ENCODE data around the gene RGS6.

Gene RGS6

DNA sequence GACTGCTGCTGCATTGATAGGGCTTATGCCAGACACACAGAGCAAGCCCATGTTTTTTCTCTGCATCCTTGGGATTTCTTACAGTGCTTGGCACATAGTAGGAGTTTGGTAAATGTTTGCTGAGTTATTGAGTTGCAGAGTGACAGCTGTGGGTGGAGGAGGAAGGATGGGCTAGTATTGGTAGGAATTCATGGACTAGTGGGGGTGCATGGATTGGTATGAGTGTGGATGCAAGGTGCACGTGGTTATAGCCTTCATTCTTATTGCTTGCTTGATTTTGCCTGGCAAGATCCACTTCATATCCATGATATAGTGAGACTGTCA is 11.4 kb downstream of the RGS6 start:
- DNase-seq = no peak

DNA sequence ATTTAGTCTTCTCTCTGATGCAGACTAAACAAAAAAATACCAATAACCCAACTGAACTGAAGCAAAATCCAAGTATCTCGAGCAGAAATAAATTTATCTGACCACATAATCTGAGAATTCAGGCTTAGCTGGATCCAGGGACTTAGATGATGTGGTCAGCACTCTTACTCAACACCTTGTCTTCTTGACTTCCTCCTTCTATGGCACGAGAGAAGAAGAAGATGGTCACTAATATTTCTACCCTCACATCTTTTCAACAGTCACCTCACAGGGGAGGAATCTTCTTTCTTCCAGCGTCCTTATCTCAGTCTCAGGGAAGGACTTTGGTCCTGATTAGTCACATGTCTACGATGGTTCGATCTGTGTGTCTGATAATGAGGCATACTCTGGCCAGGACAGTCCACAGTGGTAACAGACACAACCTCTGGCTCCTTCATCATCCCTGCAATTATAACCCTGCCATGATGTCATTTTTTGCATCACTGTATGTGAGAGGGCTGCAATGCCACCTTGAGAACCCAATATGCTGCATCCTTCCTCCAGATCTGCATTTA is 15.8 kb downstream of the RGS6 start:
- no peak for DNase-seq

DNA sequence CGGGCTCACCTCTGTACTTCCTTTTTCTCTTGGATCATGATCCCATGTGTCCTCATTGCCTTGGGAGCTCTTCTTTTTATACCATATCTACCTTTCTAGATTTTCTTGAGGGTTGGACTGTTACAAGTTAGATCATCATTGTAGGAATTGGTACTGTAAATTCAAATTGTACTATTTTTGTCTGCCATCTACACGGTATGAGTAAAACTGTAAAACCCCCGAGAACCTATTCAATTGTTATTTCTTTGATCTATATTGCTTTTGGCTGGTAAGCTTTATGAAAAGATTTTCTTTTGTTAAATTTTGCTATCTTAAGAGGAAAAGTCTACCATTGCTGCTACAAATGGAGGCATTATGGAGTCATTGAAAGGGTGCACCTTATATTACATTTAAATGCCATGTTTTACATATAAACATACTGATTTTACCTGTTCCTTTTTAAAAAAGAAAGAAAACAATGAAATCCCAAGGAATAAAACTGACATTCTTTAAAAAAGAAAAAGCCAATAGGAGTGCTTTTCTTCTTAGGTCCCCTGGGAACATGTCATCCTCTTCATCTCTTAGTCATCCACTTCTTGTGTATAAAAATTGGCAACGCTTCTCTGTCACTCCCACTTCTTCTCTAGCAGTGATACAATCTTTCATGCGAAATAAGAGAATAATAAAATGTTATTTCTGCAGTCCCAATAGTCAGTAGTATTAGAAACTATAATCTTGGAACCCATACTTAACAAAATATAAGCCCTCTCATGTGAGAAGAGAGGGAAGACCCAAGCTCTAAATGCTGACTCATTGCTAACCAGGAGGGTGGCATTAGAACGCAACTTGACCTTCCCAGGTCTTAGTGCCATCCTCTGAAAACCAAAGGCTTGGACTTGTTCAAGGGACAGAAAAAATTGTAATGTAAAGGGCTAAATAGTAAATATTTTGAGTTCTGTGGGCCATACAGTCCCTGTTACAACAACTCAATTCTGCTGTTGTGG is 20.4 kb downstream of the RGS6 start:
- DNase-seq = peak in 1 of 51 donors; percentile 32

DNA sequence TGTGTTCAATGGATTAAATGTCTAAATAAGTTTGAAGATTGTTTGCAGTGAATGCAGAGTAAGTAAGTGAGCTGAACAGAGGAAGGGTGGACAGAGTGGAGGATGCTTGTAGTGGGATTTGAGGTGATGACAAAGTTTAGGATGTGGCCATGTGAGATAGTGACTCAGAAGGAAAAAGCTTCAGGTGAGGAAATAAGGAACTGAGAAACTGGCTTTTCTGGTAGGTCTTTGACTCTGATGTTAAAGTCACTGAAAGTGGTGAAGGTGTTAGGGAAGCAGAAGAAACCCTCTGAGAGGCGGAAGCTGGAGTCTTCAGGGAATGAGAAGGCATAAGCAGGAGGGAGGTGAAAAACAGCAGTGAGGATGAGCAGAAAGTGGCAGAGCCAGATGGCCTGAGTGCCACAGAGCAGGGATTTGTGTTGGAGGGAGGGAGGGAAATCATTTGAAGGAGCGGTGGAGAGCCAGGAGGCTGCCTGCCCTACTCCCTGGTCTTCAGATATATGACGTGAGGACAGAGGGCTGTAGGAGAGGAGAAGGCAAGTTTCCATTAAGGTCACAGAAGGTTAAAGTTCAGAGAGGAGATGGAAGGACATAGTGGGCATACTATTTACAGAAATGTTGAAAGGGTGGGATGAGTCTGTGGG is 24.8 kb downstream of the RGS6 start:
- DNase-seq = no peak

DNA sequence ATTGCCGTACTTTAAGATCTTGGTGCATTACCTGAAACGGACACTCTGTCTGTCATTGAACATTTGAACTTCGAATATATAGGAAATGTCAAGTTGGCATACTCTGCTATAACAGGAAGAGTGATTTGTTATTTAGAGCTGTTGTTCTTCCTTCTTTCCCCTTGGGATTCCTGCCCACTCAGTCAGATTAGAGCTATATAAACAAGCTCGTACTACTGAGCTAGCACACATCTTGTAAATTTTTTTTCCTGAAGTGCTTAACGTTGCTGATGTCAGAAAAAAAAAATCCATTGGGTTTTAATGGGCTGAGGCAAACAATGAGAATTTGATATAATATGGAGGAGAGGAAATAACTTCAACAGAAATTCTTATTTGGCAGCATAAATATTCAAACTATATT is 26.8 kb downstream of the RGS6 start:
- no peak for DNase-seq

DNA sequence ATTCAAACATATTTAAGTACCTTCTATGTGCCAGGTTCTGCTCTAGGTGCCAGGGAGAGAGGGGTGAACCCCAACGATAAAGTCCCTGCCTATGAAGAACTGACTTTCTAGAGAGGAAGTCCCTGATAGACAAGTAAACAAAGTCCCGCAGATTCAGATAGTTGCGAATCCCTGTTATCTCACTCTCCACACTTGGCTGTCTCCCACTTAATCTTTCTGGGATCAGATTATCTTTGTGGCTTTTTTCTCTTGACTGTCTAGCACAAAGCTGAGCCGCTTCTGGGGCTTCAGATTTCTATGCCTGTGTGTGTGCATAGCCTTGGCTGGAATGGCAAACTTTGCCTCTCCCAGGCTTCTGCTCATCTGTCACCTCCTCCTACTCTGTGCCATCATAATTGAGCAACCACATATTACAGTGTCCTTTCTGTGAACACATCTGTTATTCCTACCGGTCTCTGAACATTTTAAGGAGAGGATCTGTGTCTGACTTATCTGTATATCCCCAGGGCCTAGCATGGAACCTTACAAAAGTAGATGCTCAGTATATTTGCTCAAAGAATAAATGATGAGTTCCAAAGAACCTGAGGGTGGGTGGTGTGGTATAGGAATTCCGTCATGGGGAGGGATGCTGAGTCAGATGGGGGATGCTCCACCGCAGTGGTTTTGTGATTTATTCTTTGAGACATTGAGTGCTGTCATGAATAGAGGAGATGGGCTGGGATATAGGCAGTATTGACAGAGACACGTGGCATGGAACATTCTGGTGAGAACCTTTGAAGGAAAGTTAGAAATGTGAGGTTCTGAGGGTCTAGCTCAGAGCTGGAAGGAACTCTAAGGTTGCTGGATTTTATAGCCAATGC is 28.5 kb downstream of the RGS6 start:
- DNase-seq = peak in 1 of 51 donors; percentile 3

DNA sequence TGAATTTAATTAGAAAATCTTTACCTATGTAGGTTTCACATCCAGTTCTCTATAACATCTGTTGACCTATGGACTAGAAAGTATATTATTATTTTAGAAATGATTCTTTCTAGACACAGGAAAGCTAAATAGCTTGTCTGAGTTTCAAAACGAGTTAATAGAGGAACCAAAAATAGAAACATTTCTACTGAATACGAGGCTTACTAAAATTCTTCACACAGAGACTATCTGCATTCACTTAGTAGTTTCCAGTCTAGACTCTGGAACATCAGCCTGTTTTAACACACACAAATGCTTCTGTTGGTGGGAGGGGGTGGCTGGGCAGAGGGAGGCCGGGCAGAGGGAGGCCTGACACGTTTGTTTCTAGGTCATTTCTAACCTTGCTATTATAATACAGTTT is 29.7 kb downstream of the RGS6 start:
- DNase-seq = no peak

DNA sequence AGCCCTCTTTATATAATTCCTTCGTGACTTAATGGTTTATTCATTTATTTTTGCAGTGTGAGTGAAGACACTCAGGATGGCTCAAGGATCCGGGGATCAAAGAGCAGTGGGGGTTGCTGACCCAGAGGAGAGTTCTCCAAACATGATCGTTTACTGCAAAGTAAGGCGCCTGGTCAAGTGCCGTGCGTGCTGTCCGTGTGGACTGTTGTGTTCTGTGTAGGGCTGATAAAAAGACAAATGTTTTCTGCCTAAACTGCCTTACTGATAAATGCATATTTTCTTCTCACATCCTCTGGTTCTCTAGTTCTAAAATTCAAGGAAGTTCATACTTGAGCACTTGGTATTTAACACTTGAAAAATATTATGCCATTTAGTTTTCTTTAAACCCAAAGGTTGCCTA is 32.5 kb downstream of the RGS6 start:
- no peak for DNase-seq

DNA sequence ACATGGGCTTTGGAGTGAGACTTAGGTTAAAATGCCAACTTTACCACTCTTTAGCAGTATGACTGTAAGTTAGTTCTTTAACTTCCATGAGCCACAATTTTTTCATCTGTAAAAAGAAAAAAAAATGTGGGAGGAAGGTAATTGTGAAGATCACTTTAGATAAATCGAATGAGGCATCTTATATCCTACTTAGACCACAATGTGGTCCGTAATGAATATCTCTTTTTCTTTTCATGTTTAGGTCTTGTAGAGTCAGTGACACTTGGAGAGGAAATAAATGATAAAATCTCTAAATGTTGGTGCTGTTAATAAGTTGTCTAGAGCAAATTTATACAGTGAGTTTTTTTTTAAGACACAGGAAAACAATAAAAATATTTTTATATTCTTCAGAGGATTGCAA is 34.3 kb downstream of the RGS6 start:
- no peak for DNase-seq

DNA sequence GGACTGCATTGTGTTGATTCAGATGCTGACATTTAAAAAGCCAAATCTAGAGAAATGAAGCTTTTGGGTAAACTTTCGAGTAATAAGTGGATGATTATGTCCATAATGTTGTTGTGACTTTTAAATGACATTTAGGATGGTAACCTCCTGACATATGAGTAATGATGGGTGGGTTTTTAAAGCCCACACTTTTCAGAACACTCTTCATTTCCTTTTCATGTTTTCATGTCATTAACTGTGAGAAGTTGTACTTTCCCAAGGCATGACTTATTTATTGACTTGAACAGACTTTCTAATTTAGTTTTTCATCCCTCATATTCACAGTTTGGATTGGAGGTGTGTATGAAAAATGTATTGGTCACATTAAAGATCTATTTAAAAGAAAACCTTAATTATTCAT is 35.5 kb downstream of the RGS6 start:
- DNase-seq = no peak

DNA sequence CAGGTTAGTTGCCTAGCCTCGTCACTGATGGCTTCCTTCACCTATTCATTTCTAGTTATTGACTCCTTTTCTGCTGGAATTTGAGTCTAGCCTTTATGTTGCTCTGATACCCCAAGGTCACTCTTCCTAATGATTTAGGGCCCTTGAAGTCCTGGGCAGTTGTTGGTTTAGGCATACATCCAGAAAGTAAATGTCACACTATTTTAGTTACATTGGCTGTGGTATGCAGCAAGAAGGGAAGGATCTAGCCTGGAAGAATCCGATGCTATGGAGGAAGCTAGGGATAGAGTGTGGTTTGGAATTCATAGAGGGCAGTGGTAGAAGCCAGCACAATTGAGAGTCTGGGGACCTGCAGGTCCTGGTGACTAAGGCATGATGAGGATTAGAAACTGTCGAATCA is 38.0 kb downstream of the RGS6 start:
- DNase-seq = no peak

DNA sequence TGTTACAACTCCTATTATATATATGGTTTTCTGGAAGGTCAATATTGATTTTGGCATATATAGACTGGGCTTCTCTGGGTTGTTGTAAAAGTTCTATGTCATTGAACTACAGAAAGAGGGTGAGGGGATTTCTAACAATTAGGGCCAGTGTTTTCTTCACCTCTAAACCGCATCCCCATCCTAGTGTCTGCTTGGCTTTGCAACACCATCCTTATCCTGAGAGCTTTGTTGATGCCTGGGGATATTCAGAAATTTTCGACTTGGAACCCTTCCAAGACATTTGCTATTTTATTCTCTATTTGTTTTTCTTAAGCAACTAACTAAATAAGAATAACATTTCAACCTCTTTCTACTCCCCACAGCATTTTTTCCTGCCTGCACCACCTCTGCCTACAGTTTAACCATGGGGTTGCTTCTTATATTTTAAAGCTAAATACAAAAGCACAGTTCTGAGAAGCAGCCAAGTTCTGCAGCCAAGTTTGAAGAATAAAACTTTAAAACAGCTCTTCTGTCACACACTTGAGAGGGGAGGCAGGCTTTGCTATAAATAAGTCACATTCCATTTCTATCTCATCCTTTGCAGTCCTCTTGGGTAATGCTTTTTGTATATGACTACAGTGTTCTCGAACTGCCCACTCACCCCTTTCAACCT is 53.4 kb downstream of the RGS6 start:
- no peak for DNase-seq

DNA sequence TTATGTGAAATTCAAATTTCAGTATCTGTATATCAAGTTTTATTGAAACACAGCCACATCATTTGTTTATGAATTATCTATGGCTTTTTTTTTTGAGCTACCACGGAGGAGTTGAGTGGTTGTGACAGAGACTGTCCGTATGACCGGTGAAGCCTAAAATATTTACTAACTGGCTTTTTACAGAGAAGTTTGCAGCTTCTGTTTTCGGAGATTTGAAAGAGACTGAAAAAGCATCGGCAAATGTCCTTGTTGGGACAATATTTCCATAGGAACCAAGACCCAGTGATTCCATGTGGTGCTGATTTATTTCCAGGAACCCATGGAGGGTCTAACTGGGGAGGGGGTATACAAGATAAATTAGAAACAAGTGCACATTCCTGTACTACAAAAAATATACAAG is 56.2 kb downstream of the RGS6 start:
- no peak for DNase-seq

DNA sequence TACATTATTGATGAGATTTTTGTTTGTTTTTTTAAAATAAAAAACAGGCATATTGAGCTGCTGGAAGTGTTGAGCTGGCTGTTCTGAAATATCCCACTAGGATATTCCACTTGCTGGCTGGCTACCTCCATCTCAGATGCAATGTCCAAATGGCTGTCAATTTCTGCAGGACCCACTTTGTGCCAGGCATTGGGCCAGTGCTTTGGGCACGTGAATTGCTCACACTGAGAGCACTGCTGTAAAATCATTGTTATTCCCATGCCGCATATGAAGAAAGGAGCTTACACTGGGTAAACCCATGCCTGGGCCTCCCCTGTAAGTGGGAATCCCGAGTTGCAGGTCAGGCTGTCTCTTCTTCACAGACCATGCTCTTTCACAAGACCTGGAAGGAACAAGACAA is 56.7 kb downstream of the RGS6 start:
- DNase-seq = no peak

DNA sequence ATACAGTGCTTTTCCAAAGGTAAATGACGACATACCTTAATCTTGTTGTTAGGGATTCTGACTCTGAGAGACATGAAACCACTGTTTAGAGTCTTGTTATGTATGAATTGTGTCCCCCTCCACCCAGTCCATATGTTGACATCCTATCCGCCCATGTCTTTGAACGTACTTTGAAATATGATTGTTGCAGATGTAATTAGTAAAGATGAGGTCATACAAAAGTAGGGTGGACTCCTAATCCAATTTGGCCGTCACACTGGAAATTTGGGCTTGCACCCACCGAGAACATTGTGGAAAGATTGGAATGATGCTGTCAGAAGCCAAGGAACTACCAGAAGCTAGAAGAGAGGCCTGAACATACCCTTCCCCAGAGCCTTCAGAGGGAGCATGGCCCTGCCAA is 62.2 kb downstream of the RGS6 start:
- DNase-seq = no peak

DNA sequence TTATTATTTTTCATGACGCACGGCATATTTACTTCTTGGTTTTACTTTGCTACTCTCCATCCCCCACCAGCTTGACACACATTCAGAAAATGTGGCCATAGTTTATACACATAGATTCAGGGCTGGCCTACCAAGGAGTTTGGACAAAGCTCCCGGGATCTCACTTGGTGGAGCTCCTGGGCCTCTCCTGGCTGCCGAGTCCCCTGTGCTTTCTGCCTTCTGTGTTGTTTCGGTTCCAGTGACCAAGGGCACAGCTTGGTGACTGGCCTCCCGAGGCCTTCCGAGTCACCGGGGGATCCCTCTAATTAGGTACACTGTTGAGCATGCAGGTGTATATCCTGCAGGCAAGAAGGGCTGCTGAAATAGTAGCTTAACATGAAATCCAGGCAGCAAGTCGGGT is 63.5 kb downstream of the RGS6 start:
- DNase-seq = no peak

DNA sequence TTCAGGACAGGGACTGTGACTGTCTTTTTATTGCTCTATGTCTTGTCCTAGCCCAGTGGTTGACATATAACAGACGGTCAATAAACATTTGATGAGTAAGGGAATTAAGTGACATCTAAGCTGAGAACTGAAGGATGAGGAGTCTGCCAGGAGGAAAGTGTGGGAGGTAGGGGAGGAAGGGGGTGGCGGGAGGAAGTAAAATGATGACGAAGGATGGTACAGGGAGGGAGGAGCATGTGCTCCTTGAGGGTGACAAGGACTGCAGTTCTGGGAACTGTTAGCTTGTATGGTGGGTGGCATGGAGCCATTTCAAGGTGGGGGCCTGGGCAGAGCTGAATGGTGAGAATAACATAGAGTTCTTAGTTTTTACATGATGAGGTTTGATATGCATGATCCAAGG is 64.4 kb downstream of the RGS6 start:
- no peak for DNase-seq

DNA sequence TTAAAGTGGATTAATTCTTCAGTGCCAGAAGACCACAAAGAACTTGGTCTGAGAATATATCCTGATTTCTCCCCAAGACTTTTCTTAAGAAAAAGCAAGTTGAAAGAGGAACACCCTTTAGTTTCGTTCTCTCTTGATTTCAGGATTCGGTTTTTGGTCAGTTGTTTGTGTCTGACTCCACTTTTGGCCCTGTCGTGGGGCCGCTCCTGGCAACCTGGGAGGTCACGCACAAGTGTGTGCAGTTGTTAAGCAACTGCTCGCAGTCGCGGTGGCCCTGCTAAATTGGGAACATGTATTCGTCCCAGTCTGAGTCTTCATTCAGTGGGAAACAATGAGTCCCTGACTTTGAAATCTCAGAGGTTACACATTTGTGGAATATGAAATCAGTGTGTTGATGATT is 68.7 kb downstream of the RGS6 start:
- DNase-seq = peak in 40 of 51 donors; percentile 1 to 75 (median 36)

DNA sequence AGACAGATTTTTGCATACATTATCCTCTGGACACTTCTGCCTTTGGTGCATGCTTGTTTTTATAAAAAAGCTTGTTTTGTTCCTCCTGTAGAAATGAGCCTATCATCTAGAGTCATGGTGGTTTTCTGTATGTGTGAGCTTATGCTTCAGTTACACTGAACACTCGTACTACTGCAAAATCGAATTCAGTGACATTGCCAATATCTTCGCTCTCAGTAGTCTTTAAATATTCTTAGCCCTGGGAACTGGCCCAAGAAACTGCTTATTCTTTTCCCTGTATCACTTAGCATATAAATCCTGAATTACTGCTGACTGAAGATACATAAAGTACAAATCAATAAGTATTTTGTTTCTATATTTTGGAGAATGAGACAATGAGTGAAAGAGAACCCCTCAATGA is 70.5 kb downstream of the RGS6 start:
- no peak for DNase-seq

DNA sequence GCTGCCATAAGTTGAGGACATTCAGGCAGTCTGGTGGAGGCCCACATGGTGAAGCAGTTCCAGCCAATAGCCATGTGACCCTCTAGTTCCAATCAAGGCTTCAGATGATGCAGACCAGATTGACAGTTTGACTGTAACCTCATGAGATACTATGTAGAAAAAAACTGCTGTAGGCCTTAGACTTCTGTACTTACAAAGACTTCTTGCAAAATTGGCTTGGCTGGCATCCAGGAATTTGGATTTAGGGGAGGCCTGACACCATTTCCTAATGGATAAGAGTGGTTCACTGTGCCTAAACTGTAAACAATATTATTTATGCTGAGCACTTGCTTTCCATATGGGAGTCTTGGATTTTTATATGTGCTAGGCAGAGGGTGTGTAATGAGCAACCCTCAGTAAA is 76.4 kb downstream of the RGS6 start:
- no peak for DNase-seq

DNA sequence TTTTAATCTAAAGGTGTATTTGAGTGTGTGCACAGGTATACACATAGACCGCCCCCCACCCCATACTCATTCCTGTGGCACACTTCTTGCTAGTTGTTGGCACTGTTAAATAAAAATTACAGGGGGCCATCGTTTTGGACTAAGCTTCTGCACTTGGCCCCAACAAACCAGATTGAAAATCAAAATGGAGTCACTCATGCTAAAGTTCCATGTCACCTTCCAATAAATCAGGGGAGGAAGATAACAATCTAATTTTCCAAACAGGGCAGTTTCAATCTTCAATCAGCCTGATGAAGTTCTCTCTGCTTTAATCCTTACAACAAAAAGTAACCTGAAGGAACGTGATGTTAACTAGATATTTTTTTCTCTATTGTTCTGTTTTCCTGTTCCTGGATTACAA is 78.2 kb downstream of the RGS6 start:
- DNase-seq = no peak
